Measurements from ENCODE around the gene GBGT1.

GBGT1 gene

DNA sequence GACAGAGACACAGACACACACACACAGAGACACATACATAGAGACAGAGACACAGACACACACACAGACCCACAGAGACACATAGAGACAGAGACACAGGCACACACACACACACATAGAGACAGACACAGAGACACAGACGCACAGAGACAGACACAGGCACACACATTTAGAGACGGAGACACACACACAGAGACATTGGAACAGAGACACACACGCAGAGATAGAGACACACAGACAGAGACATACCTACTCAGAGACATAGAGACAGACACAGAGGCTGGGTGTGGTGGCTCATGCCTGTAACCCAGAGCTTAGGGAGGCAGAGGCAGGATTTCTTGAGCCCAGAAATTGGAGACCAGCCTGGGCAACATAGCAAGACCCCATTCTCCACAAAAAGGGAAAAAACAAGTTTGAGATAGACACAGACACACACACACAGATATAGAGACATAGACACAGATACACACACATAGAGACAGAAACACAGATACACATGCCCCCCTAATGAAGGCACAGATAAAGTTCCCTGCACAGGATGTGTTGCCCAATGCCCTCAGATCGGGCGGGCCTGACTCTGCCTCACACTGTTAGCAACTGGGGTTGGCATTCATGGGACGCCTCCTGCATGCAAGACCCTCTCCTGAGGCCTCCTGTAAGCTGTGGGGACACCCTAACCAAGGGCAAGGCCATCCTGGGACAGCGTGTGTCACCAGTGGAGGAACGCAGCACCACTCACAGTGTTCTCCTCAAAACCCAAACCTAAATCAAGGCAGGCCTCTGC, 39.4 kb downstream of the GBGT1 start:
- Mint-ChIP-seq H3K27ac (peak overlapping the region; percentile 5 to 37 (median 5)), H3K9me3 (no peaks in the 10 kb centered on the region), H3K4me1 (peaks cover 53% of the 10 kb centered on the region), H3K36me3 (ENCODE audit: low read depth) (no peaks in the 10 kb centered on the region), H3K4me3 (peak overlapping the region in 2 of 3 experiments; percentile 0 to 4), H3K27me3 (ENCODE audit: low read depth) (peaks cover 9% of the 10 kb centered on the region)
- TF ChIP-seq, protein P1, sequence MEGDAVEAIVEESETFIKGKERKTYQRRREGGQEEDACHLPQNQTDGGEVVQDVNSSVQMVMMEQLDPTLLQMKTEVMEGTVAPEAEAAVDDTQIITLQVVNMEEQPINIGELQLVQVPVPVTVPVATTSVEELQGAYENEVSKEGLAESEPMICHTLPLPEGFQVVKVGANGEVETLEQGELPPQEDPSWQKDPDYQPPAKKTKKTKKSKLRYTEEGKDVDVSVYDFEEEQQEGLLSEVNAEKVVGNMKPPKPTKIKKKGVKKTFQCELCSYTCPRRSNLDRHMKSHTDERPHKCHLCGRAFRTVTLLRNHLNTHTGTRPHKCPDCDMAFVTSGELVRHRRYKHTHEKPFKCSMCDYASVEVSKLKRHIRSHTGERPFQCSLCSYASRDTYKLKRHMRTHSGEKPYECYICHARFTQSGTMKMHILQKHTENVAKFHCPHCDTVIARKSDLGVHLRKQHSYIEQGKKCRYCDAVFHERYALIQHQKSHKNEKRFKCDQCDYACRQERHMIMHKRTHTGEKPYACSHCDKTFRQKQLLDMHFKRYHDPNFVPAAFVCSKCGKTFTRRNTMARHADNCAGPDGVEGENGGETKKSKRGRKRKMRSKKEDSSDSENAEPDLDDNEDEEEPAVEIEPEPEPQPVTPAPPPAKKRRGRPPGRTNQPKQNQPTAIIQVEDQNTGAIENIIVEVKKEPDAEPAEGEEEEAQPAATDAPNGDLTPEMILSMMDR (IDR thresholded peaks at IDR 0.05; ENCODE audit: unreplicated experiment in 3 of 3): no peak

DNA sequence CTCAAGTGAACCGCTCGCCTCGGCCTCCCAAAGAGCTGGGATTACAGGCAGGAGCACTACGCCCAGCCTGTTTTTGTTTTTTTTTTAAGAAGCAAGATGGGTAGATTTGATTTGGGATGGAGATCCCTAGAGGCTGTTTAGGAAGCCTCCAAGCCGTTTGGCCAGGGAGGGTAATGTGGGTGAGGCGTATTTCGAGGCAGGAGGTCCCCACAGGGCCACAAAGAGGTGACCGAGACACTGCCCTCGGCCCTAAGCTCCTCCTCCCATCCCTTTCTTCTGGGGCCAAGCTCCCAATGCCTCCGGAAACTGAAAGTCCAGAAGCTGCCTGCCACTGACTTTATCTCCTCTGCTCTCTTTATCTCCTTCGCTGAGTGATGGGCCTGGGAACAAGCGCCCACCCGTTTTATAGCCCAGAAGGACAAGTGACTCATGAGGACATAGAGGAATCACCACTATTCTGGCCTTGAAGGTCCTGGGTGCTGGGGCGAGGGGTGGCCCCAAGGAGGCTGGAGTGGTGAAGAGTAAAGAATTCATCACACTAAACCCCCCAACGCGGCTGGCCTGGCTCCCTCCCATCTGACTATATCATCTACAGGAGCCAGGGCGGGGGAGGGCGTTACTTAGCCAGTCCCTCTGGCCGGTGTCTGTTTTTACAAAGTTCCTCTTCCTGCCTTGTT, 40.6 kb downstream of the GBGT1 start:
- Mint-ChIP-seq H3K4me1 (peaks cover 65% of the 10 kb centered on the region), H3K27ac (peak overlapping the region; percentile 48 to 76 (median 74)), H3K27me3 (ENCODE audit: low read depth) (peaks cover 11% of the 10 kb centered on the region), H3K36me3 (ENCODE audit: low read depth) (no peaks in the 10 kb centered on the region), H3K4me3 (peak overlapping the region; percentile 62 to 82 (median 79)), H3K9me3 (no peaks in the 10 kb centered on the region)
- TF ChIP-seq, protein P1 (IDR thresholded peaks at IDR 0.05; ENCODE audit: unreplicated experiment in 3 of 3): no peak

DNA sequence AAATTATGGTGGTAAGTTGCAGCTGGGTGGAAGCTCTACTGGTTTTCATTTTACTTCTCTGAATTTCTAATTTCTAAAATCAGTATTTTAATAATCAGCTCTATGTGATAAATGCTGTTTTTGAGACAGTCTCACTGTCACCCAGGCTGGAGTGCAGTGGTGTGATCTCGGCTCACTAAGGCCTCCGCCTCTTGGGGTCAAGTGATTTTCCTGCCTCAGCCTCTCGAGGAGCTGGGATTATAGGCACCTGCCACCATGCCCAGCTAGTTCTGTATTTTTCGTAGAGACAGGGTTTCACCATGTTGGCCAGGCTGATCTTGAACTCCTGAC, 41.1 kb downstream of the GBGT1 start:
- Mint-ChIP-seq H3K27me3 (ENCODE audit: low read depth) (peaks cover 11% of the 10 kb centered on the region), H3K27ac (peak overlapping the region; percentile 48 to 76 (median 74)), H3K4me1 (peaks cover 70% of the 10 kb centered on the region), H3K9me3 (no peaks in the 10 kb centered on the region), H3K4me3 (peak overlapping the region; percentile 41 to 80 (median 79)), H3K36me3 (ENCODE audit: low read depth) (no peaks in the 10 kb centered on the region)
- TF ChIP-seq, protein P1 (IDR thresholded peaks at IDR 0.05; ENCODE audit: unreplicated experiment in 3 of 3): no peak

DNA sequence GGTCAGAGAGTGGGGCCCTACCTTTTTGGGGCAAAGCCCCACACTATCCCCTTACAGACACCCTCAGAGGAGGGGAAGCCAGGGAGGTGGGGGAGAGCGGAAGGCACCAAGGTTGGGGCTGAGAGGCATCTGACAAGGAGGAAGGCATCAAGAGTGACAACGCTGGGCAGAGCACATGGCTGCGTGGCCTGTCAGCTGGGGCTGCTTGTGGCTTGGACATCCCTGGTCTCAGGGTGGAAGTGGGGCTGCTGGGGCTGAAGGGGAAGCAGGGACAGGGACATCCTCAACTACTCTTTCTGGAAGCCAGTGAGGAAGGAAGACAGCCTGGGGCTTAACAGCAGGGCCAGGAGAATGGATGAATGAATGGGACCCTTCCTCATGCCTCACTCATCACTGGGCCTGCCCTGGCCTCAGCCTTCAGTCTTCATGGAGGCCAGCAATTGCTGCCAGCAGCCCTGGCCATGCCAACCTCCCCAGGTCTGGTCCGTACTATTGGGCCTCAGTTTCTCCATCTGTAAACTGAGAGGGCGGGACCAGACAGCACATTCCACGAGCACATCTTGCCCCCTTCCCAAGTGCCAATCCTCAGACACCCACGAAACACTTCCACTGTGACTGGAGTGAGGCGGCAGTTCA, 41.7 kb downstream of the GBGT1 start:
- TF ChIP-seq, protein P1 (IDR thresholded peaks at IDR 0.05; ENCODE audit: unreplicated experiment in 3 of 3): no peak
- Mint-ChIP-seq H3K36me3 (ENCODE audit: low read depth) (no peaks in the 10 kb centered on the region), H3K27me3 (ENCODE audit: low read depth) (peaks cover 11% of the 10 kb centered on the region), H3K4me3 (peak overlapping the region; percentile 41 to 80 (median 79)), H3K27ac (peak overlapping the region; percentile 45 to 88 (median 48)), H3K4me1 (peaks cover 73% of the 10 kb centered on the region), H3K9me3 (no peaks in the 10 kb centered on the region)

DNA sequence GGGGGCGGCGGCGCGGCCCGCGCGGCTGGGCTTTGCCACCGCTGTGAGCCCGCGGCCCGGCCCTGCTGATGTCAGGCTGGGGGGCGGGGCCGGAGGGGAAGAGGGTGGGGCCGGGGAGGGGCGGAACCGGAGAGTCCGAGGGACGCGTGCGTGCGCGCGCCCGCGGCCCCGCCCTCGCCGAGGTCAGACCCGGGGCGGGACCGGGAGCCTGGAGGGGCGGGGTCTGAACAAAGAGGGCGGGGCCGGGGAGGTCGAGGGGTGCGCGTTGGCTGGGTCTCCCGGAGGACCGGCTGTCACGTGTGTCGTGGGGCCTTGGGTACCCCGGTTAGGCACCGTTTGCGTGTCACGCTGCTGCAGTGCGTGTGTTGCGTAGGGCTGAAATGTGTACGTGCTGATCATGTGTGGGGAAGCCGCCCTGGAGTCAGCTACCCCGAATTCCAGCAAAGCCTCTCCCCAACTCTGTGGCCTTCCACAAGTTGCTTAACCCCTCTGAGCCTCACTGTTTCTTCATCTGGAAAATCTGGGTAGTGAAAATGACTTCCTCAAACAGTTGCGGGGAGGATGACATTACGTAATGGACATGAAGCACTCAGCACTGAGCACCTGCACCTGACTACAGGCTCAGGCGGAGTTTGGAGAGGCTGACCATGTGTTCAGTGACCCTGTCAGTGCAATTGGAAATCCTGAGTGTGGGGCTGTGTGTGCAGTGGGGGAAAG, 42.4 kb downstream of the GBGT1 start, which contains the start of gene RALGDS:
RALGDS (minus strand) TSS at position 43 of the 717 bp plus-strand sequence. CDS start 86 bp downstream, outside the sequence.
- Mint-ChIP-seq H3K4me1 (peaks cover 67% of the 10 kb centered on the region), H3K4me3 (peak within 1 kb of the TSS; percentile 80 to 91 (median 88)), H3K27me3 (ENCODE audit: low read depth) (peaks cover 11% of the 10 kb centered on the region), H3K36me3 (ENCODE audit: low read depth) (no peaks in the 10 kb centered on the region), H3K9me3 (no peaks in the 10 kb centered on the region), H3K27ac (peak within 1 kb of the TSS; percentile 82 to 88 (median 86))
- TF ChIP-seq, protein P1 (IDR thresholded peaks at IDR 0.05; ENCODE audit: unreplicated experiment in 3 of 3): no peak

Data from nephron (organoid).